ENCODE results near the gene ZSCAN21. TPM values are rescaled to one million over a fixed set of nuclear protein-coding genes. Genes with fewer than 3 reads are reported as not detected.
A peak's percentile ranks its signal among the peaks of the same experiment; 100 is the strongest.
"Not testable (repeated sequence)": the region's sequence is repeated elsewhere in the genome, so short reads cannot be mapped to it uniquely, and the experiment has no call there.

Gene ZSCAN21
- 10 to 100 TPM; 21.4 to 22.8 (median 22.2) TPM for polyA plus RNA-seq (ENCODE audit: insufficient read length in 4 of 4)

DNA sequence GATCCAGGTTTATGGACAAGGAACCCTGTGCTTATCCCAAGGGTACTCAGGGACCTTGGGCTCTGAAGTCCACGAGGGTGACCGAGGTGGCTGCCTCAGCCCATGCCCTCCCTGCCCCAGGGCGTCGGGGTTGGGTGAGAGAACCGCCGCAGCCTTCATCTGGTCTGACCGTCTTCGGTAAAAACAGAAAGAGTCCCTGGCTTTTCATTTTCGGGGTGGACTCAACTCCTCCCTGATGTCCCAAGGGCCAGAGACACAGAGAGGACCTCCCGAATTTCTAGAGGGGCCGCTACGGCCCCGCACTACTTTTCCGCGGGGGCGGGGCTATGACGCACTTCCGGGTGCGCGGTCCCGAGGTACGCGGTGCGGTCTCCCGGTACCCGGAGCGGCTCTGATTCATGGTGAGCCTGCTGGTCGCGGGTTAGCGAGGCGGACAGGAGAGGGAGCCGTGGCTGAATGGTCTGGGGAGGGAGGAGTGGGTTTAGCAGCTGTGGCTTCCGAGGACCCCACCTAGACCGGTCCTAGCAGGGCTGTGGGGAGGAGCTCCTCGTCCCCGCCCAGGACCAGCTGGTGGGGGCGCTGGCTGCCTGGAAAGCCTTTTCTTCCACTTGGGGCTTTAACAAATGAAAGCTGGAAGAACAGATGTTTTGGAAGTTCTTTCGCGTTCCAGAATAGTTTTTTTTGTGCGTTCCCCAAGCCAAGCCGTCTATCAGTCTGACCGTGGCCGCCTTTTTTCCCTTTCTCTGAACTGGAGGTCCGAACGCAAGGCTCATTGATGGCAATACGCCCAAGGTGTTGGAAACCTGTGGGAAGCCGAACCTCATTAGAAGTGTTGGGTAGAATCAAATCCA lies at the start of gene ZSCAN21:
Gene ZSCAN21, plus strand, starts transcription at position 334 of the 851 bp plus-strand sequence. CDS start 7,233 bp downstream, outside the sequence.
- peak; percentile 75 to 81 (median 80) for DNase-seq (ENCODE audit: low read depth in 4 of 4, low spot score in 2 of 4)

DNA sequence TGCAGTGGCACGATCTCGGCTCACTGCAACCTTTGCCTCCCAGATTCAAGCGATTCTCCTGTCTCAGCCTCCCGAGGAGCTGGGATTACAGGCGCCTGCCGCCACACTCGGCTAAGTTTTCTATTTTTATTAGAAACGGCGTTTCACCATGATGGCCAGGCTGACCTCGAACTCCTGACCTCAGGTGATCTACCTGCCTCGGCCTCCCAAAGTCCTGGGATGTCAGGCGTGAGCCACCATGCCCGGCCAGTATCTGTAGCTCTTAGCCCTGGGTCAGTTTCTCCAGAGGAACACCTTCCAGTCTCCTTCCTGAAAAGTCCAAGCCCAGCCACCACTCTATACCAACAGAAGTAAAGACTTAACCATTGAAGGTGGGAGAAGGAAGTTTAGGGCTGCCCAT lies 49.3 kb upstream of the ZSCAN21 start:
- no peak for DNase-seq (ENCODE audit: low read depth in 4 of 4, low spot score in 2 of 4)

DNA sequence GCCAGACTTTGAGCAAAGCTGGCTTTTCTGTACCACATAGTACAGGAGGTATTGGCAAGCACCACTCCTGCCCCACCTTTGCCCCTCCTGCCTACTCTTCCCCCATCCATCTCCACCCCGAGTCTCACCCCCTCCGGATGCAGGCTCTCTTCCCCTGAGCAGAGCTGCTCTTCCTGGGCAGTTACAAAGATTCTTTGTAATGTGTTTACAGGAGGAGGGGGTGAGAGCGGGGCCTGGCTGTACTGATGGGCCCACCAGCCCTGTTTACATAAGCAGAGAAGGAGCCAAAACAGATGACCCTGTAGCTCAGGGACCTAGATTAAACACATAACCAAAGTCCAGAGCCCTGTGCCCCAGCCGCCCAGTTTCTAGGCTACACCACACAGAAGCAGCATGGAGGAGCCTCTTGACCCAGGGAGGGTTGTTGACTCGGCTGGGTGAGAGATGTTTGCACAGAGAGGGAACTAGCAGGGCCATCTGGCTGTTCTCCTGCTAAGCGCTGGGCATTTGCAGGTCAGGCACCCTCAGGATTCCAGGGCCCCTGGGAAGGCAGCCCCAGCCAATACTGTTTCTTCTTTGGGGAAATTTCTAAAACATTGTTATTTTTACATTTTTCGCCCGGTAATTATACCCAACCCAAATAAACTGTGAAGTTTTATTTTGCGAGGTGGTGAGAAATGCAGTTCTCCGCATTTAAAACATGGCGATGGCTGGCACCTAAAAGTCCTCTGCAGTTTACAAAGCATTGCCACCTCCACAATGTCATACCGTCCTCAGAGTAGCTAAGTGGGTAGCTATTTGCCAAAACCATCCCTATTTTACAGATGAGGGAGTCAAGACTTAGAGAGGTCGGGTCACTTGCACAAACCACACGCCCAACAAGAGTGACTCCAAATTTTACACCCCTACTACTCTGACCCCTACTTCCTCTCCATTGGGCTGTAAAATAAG lies 45.6 kb upstream of the ZSCAN21 start:
- no peak for DNase-seq (ENCODE audit: low read depth in 4 of 4, low spot score in 2 of 4)

DNA sequence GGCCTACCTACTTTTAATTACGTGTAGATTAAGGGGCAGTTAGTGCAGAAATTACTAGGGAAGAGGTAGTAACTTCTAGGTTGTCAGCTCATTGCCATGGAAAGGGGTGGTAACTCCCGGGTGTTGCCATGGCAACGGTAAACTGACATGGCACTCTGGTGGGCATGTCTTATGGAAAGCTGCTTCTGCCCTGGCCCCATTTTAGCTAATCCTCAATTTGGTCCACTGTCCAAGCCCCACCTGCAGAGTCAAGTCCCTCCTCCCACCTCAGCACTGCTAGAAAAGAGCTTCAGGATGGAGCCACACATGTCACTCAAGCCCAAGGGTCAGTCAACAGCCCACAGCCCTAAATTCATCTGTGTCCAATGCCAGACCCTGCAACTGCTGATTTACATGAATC lies 41.7 kb upstream of the ZSCAN21 start:
- no peak for DNase-seq (ENCODE audit: low read depth in 4 of 4, low spot score in 2 of 4)

DNA sequence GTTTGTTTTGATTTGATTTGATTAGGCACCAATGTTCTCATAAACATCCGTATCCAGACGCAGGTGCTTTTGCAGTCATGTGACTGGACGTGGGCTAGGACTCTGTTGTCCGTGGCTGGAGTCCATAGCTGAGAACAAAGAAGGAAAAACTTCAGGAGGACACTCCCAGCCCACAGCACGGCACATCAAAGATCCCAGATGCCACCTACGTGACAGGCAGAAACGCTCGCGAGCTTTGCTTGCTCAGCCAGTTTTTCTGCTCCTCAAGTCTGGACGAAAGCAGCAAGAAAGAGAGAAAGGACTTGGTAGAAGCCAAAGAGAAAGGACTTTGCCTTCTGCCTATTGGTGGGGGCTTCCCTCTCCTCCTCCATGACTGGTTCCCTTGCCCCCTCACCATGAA lies 41.0 kb upstream of the ZSCAN21 start:
- no peak for DNase-seq (ENCODE audit: low read depth in 4 of 4, low spot score in 2 of 4)

DNA sequence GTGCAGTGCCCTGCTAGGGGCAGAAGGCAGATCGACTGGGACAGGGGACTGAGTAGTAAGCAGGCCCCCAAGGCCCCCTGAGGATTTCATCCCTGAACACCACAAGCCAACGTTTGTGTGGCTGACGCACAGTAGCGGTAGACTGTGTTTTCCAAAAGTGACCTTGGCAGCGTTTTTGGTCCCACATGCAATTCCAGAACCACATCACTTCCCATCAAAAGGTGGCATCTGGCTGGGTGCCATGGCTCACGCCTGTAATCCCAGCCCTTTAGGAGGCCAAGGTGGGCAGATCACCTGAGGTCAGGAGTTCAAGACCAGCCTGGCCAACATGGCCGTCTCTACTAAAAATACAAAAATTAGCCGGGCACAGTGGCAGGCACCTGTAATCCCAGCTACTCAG lies 39.6 kb upstream of the ZSCAN21 start:
- DNase-seq (ENCODE audit: low read depth in 4 of 4, low spot score in 2 of 4) = not testable (repeated sequence)

DNA sequence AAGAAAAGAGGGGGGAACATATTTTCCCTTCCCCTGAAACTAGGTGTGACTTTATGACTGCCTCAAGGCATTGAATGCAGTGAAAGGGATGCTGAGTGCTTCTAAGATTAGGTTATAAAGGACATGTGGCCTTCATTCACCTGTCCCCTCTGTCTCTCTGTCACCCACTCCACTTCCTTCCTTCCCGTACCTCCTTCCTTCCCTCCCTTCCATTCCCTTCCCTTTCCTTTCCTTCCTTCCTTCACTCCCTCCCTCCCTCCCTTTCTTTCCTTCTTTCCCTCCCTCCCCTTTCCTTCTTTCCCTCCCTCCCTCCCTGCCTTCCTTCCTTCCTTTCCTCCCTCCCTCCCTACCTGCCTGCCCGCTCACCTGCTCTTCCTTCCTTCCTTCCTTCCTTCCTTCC lies 38.7 kb upstream of the ZSCAN21 start:
- no peak for DNase-seq (ENCODE audit: low read depth in 4 of 4, low spot score in 2 of 4)

DNA sequence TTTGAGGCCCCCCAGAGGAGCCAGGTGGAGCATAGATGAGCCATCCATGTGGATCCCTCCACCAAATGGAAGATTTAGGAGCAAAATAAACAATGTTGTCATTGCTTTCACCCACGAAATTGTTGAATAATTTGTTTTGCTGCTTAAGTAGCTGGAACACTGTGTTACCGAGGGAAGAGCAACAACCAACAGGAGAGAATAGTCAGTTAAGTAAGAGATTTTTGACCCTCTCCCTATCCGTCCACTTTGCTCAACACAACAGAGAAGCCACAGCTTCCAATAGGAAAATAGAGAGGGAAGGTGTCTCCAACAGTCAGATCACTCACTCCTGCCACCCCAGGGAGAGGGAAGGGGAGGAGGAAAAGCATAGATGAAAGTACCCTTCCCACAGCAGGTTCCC lies 38.1 kb upstream of the ZSCAN21 start:
- DNase-seq (ENCODE audit: low read depth in 4 of 4, low spot score in 2 of 4) = no peak

DNA sequence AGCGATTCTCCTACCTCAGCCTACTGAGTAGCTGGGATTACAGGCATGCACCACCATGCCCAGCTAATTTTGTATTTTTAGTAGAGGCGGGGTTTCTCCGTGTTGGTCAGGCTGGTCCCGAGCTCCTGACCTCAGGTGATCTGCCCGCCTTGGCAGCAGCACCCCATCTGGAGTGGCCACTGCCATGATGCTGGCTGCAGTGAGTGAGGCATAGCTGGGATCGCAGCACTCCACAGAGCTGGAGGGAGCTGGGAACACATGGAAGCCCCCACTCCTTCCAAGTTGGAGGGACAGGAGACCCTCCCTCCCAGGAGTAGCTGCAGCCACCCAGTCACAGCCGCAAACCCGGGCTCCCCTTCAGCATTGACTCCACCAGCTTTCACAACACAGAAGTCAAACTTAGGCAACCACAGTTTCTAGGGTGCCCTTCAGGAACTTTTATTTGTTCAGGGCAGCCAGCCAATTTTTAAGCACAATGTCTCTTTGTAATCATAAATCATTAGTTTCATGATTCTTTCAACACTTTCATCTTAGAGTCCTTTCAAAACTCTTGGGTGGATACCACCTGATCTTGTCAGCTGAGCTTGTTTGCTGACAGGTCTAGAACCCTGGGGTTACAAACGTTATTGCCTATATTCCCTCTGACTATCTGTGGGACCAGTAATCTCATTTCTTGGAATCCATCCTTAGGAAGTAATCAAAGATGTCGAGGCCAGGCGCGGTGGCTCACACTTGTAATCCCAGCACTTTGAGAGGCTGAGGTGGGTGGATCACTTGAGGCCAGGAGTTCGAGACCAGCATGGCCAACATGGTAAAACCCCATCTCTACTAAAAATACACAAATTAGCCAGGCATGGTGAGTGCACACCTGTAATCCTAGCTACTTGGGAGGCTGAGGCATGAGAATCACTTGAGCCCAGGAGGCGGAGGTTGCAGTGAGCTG lies 36.9 kb upstream of the ZSCAN21 start:
- DNase-seq (ENCODE audit: low read depth in 4 of 4, low spot score in 2 of 4) = not testable (repeated sequence)

DNA sequence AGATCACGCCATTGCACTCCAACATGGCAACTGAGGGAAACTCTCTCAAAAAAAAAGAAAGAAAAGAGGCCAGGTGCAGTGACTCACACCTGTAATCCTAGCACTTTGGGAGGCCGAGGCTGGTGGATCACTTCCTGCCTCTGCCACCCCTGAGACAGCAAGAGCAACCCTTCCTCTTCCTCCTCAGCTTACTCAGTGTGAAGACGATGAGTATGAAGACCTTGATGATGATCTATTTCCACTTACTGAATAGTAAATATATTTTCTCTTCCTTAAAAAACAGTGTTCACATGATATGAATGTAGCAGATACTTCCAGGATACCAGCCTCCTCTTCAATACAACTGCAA lies 36.3 kb upstream of the ZSCAN21 start:
- DNase-seq (ENCODE audit: low read depth in 4 of 4, low spot score in 2 of 4) = no peak

DNA sequence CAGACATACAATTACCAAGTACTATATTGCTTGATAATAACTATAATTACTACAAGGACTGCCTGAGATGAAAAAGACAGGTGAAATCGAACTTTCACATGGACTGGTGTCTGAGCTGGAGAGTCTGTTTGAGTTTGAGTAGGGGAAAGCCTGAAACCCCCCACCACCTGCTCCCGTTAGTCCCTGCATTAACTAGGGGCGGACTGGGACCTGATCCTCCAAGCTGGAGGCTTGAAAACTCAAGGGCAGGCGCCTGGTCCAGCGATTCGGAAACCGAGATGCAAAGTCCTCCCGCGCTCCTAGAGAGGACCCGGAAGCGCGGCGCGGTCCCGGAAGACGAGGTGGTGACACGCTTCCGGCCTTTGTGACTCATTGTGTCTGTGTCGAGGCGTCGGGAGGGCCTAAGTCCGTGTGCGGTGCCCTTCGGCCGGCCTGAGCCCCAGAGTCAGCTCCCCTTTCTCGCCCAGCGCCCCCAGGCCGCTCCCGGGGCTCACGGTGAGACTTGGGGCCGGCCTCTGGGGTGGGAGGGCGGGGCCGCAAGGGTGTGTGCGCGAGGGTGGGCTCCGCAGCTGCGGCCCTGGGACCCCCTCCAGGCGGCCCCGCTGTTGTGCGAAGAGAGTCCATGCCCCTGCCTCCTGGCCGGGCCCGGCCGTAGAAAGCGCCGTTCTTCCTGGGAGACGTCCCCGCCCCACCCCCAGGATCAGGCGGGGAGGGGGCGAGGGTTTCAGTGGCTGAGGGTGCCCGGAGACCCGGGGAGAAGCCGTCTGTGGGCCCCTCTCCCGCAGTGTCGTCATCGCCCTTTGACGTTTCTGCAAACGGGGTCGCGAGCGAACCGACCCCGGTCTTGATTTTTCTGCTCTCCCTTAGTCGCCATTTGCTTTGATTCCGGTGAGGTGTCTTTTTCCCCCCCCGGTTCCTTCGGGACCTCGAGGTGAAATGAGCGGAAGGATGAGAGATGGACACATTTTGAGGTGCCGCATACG lies 34.1 kb upstream of the ZSCAN21 start, which contains the start of gene ZKSCAN1:
Gene ZKSCAN1, plus strand, starts transcription at position 365 of the 983 bp plus-strand sequence. CDS start 7,911 bp downstream, outside the sequence.
- DNase-seq (ENCODE audit: low read depth in 4 of 4, low spot score in 2 of 4) = peak; percentile 58 to 86 (median 78)

DNA sequence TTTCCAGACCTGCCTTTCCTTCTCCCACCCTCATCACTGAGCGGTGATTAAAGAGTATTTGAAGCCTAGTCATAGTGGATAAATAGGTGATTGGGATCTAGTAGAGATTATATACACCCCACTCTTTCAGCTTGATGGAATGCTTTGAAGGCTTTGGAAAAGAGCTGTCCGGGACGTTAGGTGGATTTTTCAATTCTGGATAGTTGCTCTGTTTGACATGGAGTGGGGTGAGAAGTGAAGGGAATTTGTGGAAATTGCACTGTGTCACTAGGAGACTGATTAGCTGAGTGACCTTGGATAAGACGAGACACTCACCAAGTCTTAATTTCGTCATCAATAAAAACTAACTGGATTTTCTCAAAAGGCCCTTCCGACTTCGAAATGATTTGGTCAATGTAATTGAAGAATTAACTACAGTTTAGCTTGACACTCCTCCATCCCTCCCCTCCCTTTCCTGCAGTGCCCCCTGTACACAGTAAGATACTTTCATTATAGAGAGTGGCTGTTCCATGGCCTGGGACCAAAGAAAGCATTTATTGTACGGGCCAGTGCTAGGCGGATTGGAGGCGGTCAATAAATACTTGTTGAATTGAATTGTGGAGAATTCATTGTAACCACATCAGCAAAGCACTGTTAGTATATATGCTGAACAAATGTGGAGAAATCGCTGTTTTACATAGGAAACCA lies 33.2 kb upstream of the ZSCAN21 start:
- peak in 3 of 4 donors; percentile 3 to 10 (median 9) for DNase-seq (ENCODE audit: low read depth in 4 of 4, low spot score in 2 of 4)

DNA sequence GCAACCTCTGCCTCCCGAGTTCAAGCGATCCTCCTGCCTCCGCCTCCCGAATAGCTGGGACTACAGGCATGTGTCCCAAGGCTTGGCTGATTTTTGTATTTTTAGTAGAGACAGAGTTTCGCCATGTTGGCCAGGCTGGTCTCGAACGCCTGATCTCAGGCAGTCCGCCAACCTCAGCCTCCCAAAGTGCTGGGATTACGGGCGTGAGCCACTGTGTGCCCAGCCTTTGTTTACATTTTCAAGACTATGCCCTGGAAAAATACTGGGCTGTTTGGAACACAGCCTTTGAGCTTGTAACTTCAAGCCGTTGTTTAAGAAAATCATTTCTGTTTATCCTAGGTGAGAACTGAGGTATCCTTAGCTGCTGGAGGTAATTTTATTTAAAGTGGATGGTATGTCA lies 32.3 kb upstream of the ZSCAN21 start:
- no peak for DNase-seq (ENCODE audit: low read depth in 4 of 4, low spot score in 2 of 4)

DNA sequence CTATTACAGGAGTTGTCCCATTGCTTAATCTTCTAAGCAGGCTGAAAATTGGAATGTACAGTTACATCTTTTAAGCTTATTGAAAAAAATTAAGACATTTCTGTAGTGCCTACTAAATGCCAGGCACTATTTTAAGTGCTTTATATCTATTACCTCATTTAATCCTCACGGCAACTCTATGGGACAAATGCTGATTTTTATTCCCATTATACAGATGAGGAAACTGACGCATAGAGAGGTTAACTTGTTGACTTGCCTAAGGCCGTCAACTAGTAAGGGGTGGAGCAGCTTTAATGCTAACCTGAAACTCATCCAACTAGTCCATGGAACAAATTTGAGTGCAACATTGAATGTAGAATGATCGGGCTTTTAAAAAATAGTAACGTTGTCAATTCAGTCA lies 31.7 kb upstream of the ZSCAN21 start:
- DNase-seq (ENCODE audit: low read depth in 4 of 4, low spot score in 2 of 4) = no peak

DNA sequence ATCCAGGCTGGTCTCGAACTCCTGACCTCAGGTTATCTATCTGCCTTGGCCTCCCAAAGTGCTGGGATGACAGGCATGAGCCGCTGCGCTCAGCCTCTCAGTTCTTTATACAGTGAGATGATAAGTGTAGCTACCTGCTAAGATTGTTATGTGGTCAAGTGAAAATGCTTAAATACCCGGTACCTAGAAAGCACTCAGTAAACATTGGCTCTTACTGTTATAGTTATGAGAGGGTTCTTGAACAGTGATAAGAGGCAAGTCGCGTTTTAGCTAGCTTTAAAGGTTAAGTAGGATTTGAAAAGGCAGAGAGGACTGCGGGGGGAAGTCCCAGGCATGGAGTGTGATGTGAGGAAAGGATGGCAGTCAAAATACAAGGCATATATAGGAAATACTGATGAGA lies 29.7 kb upstream of the ZSCAN21 start:
- no peak for DNase-seq (ENCODE audit: low read depth in 4 of 4, low spot score in 2 of 4)

DNA sequence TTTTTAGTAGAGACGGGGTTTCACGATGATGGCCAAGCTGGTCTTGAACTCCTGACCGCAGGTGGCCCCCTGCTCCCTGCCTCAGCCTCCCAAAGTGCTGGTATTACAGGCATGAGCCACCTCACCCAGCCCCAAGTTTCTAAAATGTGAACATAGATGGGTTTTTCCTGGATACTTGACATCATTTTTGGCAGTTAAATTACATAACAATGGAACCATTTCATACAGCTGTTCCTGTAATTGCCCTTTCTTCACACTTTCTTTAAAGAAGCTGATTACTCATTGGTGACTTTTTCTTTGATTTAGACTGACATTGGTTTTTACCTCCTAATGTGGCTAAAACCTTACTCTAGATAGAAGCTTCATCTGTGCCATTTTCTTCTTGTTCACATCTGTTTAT lies 28.3 kb upstream of the ZSCAN21 start:
- DNase-seq (ENCODE audit: low read depth in 4 of 4, low spot score in 2 of 4) = no peak

DNA sequence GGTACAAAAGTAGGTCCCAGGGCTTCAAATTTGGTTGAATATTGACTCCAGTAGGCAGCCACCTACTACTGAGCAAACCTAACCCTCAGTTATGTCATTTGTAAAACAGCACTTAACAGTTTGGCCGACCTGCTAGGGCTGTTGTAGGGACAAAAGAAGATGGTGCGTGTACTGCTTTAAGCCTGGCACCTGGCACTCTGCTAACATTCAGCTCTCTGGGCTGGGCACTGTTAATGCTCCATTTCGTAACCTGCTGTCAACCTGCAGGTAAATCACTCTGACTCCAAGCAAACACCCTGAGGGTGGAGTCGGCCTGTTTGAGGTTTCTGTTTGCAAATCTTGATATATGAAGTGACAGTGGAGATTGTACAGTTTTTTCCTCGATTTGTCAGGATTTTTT lies 27.0 kb upstream of the ZSCAN21 start:
- DNase-seq (ENCODE audit: low read depth in 4 of 4, low spot score in 2 of 4) = no peak

DNA sequence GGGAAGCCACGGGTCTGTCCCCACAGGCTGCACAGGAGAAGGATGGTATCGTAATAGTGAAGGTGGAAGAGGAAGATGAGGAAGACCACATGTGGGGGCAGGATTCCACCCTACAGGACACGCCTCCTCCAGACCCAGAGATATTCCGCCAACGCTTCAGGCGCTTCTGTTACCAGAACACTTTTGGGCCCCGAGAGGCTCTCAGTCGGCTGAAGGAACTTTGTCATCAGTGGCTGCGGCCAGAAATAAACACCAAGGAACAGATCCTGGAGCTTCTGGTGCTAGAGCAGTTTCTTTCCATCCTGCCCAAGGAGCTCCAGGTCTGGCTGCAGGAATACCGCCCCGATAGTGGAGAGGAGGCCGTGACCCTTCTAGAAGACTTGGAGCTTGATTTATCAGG lies 26.0 kb upstream of the ZSCAN21 start:
- no peak for DNase-seq (ENCODE audit: low read depth in 4 of 4, low spot score in 2 of 4)
